OCI-LY7 (cell line): Measurements from ENCODE around the gene GALNT2. TPM values are rescaled to one million over a fixed set of nuclear protein-coding genes. Genes with fewer than 3 reads are reported as not detected.
A peak's percentile ranks its signal among the peaks of the same experiment; 100 is the strongest.

Experiments
- BruUV-seq: library from RNA; stranded (reverse); fragments of 400-500 nt; replicated peaks from 2 replicates; lab custom pipeline; 2021; lab: Mats Ljungman, UMichigan
- CTCF ChIA-PET: fragments of 300-600 bp; sonication (Branson Sonifier 250); formaldehyde crosslinking; loops from one replicate; lab custom pipeline; 2022; ENCODE audit warnings: antibody characterized with exemption; ENCODE audit not compliant: unreplicated experiment; lab: Charles Lee
- POLR2A ChIA-PET: fragments of 300-600 bp; sonication (Branson Sonifier 250); formaldehyde crosslinking; loops from one replicate; lab custom pipeline; 2022; ENCODE audit warnings: antibody characterized with exemption; lab: Charles Lee
- DNase-seq: peaks from one replicate; pipeline ENCODE4 v3.0.0-alpha.2; 2015; ENCODE audit warnings: low spot score
- H2AFZ ChIP-seq: fragments of 200-600 bp; sonication (generic), shearing (Covaris generic); 2 replicates; pipeline ENCODE4 v1.6.1; 2014; ENCODE audit warnings: mild to moderate bottlenecking, antibody characterized with exemption, low read length, moderate library complexity
- H3K27ac ChIP-seq: fragments of 200-600 bp; sonication (generic); 2 replicates; pipeline ENCODE4 v1.5.1; 2014; ENCODE audit warnings: mixed run types, low read depth, mild to moderate bottlenecking, moderate library complexity, low read length, inconsistent platforms; ENCODE audit not compliant: poor library complexity, severe bottlenecking
- H3K36me3 ChIP-seq: fragments of 200-600 bp; sonication (generic); 2 replicates; pipeline ENCODE4 v1.6.1; 2014; ENCODE audit warnings: mild to moderate bottlenecking, antibody characterized with exemption, low read length, moderate library complexity, mixed read lengths; ENCODE audit not compliant: insufficient read depth
- H3K4me1 ChIP-seq: fragments of 200-600 bp; sonication (generic); 2 replicates; pipeline ENCODE4 v1.5.1; 2014; ENCODE audit warnings: mild to moderate bottlenecking, low read length; ENCODE audit not compliant: insufficient read depth, poor library complexity, severe bottlenecking
- H3K4me2 ChIP-seq: fragments of 200-600 bp; sonication (generic); 2 replicates; pipeline ENCODE4 v1.6.1; 2014; ENCODE audit warnings: mild to moderate bottlenecking, low read length
- H3K4me3 ChIP-seq: fragments of 200-600 bp; sonication (generic); 2 replicates; pipeline ENCODE4 v1.5.1; 2014; ENCODE audit warnings: mild to moderate bottlenecking, low read depth, low read length; ENCODE audit not compliant: poor library complexity, severe bottlenecking
- H3K79me2 ChIP-seq: fragments of 200-600 bp; sonication (generic); 2 replicates; pipeline ENCODE4 v1.6.1; 2016; ENCODE audit warnings: low read depth, mild to moderate bottlenecking, low read length, moderate library complexity, mixed read lengths; ENCODE audit not compliant: insufficient read depth
- H3K9me2 ChIP-seq: fragments of 200-600 bp; sonication (generic); 2 replicates; pipeline ENCODE4 v1.6.1; 2016; ENCODE audit warnings: mild to moderate bottlenecking, low read length, mixed read lengths; ENCODE audit not compliant: insufficient read depth
- H3K9me3 ChIP-seq: fragments of 200-600 bp; sonication (generic); 2 replicates; pipeline ENCODE4 v1.6.1; 2014; ENCODE audit warnings: mild to moderate bottlenecking, mixed run types, low read length, mixed read lengths
- H4K20me1 ChIP-seq: fragments of 200-600 bp; sonication (generic); 2 replicates; pipeline ENCODE4 v1.6.1; 2014; ENCODE audit warnings: mild to moderate bottlenecking, antibody characterized with exemption, low read length, moderate library complexity, mixed read lengths; ENCODE audit not compliant: insufficient read depth
- EZH2phosphoT487 ChIP-seq: fragments of 200-600 bp; sonication (generic); IDR thresholded peaks from 2 replicates; pipeline ENCODE4 v1.6.1; 2018; ENCODE audit warnings: low read depth, borderline replicate concordance, mild to moderate bottlenecking, mixed run types, antibody characterized with exemption, low read length, moderate library complexity, mixed read lengths
- intact Hi-C: fragments of 100-400 bp; cut with micrococcal nuclease; formaldehyde crosslinking; loops from one replicate; pipeline ENCODE4 v1.10.0; 2022; ENCODE audit not compliant: unreplicated experiment
- total RNA-seq, 2 experiments: library from RNA; depleted of rRNA in 1 of 2; stranded (reverse); fragments of >200 nt in 1 of 2; shearing (Covaris generic) in 1 of 2; gene quantifications; 2 replicates each; pipeline ENCODE4 v1.2.3, GENCODE V29; 2014 to 2022
- TF ChIP-seq, protein P1 (sequence below): fragments of 200-600 bp; sonication (generic); conservative IDR thresholded peaks from 2 replicates; pipeline ENCODE4 v1.5.1; 2014; ENCODE audit warnings: mild to moderate bottlenecking, antibody characterized with exemption, low read length, moderate library complexity, mixed read lengths

Gene GALNT2
- total RNA-seq, 2 experiments from 2014 or later = 29.9 to 67.3 TPM

DNA sequence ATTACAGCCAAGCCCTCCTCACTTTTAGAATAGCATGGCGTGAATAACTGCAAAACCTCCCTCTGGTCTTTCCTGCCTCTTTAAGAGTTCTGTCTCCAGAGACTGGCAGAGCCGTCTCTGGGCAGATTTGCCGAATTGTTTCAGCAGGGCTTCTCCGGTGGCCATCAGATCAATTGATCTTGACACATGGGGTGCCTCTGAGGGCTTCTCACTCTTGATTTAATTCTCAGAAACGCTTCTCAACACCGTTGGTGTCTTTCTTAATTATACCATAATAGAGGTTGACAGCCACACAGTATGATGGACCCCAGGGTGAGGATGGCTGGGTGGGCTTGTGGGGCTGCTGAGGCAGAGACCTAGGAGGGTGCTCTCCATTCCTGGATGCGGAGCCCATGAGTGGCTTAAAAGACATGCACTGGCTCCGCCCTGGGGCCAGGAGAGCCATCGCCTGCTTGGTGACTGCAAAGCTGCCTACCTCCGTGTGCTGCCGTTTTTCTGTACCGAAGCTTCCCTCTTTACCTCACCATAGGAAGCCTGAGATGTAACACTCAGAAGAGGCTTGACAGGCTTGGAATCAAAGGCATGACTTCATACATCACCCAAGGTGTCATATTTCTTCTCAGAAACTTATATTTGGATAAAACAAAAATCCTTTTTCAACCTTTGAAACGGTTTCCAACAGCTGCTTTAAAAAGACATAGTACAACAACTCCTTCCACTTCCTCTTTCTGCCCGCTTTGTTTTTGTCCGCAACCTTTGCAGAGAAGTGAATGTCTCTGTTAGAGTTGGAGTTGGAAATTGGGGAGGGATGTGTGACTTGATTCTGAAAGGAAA lies 82.9 kb downstream of the GALNT2 start:
- ChIA-PET POLR2A (interaction anchor here (1.0 to 2.1 kb wide), 4 partner anchors 13 to 40 kb away, joined by 3 to 10 read pairs (median 4); no protein-coding TSS in a partner anchor), CTCF (interaction anchor here (0.6 kb wide), 1 partner anchor 389 kb away, joined by 3 read pairs; no protein-coding TSS in a partner anchor)
- DNase-seq = peak; percentile 82
- TF ChIP-seq EZH2phosphoT487 = no peak
- TF ChIP-seq, protein P1, sequence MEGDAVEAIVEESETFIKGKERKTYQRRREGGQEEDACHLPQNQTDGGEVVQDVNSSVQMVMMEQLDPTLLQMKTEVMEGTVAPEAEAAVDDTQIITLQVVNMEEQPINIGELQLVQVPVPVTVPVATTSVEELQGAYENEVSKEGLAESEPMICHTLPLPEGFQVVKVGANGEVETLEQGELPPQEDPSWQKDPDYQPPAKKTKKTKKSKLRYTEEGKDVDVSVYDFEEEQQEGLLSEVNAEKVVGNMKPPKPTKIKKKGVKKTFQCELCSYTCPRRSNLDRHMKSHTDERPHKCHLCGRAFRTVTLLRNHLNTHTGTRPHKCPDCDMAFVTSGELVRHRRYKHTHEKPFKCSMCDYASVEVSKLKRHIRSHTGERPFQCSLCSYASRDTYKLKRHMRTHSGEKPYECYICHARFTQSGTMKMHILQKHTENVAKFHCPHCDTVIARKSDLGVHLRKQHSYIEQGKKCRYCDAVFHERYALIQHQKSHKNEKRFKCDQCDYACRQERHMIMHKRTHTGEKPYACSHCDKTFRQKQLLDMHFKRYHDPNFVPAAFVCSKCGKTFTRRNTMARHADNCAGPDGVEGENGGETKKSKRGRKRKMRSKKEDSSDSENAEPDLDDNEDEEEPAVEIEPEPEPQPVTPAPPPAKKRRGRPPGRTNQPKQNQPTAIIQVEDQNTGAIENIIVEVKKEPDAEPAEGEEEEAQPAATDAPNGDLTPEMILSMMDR = peak; percentile 41; the same call in 1 of the 2 replicates
- Histone ChIP-seq H3K4me3 (peak overlapping the region; percentile 59), H3K4me2 (peak overlapping the region; percentile 74), H3K9me3 (no peaks in the 10 kb centered on the region), H3K4me1 (peaks cover 68% of the 10 kb centered on the region), H3K36me3 (no peaks in the 10 kb centered on the region), H3K79me2 (peaks cover 45% of the 10 kb centered on the region; the same call in 1 of the 2 replicates), H4K20me1 (no peaks in the 10 kb centered on the region), H3K9me2 (no peaks in the 10 kb centered on the region), H2AFZ (peak overlapping the region; percentile 6; the same call in 1 of the 2 replicates), H3K27ac (peak overlapping the region; percentile 95)
- intact Hi-C loops = loop anchor here (1.0 to 2.0 kb wide), 2 partner anchors 27 to 83 kb away; partner anchors contain the start of gene GALNT2
- TSS peak; percentile 90 for BruUV-seq

DNA sequence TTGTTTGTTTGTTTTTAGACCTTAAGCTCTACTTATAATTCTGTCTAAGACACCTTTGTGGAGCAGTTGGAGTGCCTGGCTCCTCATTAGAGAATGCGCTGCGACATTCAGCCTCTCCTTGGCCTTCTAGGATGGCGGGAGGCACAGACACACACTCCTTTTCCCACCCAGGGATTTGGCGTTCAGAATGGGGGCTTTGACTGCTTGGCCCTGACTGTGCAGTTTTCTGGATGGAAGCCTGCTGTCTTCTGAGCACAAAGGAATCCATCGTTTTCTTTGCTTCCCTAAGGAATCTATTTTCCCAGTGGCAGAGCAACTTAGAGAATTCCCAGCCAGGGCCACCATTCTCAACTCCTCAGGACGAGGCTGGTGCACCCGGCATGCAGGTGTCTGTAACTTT lies 83.6 kb downstream of the GALNT2 start:
- Histone ChIP-seq H3K9me2 (no peaks in the 10 kb centered on the region), H3K36me3 (no peaks in the 10 kb centered on the region), H3K79me2 (peaks cover 38% of the 10 kb centered on the region; the same call in 1 of the 2 replicates), H4K20me1 (no peaks in the 10 kb centered on the region), H3K4me1 (peaks cover 62% of the 10 kb centered on the region), H3K9me3 (no peaks in the 10 kb centered on the region), H3K4me2 (peak overlapping the region; percentile 74), H3K27ac (peak overlapping the region; percentile 95), H3K4me3 (peak overlapping the region; percentile 59), H2AFZ (no peak overlapping the region; the same call in 1 of the 2 replicates)
- ChIA-PET POLR2A (interaction anchor here (1.0 to 2.1 kb wide), 6 partner anchors 8 to 41 kb away, joined by 3 to 10 read pairs (median 3); no protein-coding TSS in a partner anchor), CTCF (interaction anchor here (0.6 kb wide), 1 partner anchor 390 kb away, joined by 3 read pairs; no protein-coding TSS in a partner anchor)
- BruUV-seq = TSS peak; percentile 54
- TF ChIP-seq, protein P1 = no peak
- TF ChIP-seq EZH2phosphoT487 = no peak
- no peak for DNase-seq
- intact Hi-C loops = loop anchor here (1.0 to 2.0 kb wide), 2 partner anchors 27 to 84 kb away; partner anchors contain the start of gene GALNT2
